ENCODE data around the gene CLUH.

The CLUH gene

GRCh38 chr17:2711608-2712299 lies at the start of gene CLUH:
Gene CLUH (minus strand): TSS chr17:2711764. CDS start chr17:2711661, 103 bp downstream.
- Histone ChIP-seq H3K4me1 (ENCODE audit: control insufficient read depth, insufficient read depth, low read length) (peaks cover 9% of the 10 kb centered on the region), H3K27ac (ENCODE audit: extremely low read depth, low read depth, low read length) (peak within 1 kb of the TSS; percentile 63; the same call in 1 of the 2 replicates), H3K4me3 (ENCODE audit: low read depth, low read length) (peak within 1 kb of the TSS; percentile 73), H3K9me3 (ENCODE audit: control insufficient read depth, insufficient read depth, low read depth, low read length) (no peaks in the 10 kb centered on the region), H3K36me3 (ENCODE audit: control insufficient read depth in 2 of 2, insufficient read depth in 1 of 2, low read length in 2 of 2) (no peaks in the 10 kb centered on the region)
- CTCF ChIA-PET = no interaction called here
- POLR2A ChIA-PET = no interaction called here
- no peak for TF ChIP-seq ZNF580 (tag by site-specific recombination; IDR thresholded peaks at IDR 0.05)
- no peak for TF ChIP-seq ZNF121 (tag by site-specific recombination; IDR thresholded peaks at IDR 0.05)
- TF ChIP-seq ZNF76 (tag by site-specific recombination; IDR thresholded peaks at IDR 0.05; ENCODE audit: borderline replicate concordance, low read depth) = peak; percentile 88
- TF ChIP-seq ZBTB17 (tag by site-specific recombination; IDR thresholded peaks at IDR 0.05) = peak; percentile 29; the same call in 1 of the 2 replicates
- peak; percentile 91 for TF ChIP-seq KLF9 (tag by site-specific recombination; IDR thresholded peaks at IDR 0.05; ENCODE audit: low read depth)
- TF ChIP-seq HIC1 (tag by site-specific recombination; IDR thresholded peaks at IDR 0.05) = peak; percentile 88
- peak; percentile 63 for TF ChIP-seq PRDM10 (tag by site-specific recombination; IDR thresholded peaks at IDR 0.05)
- TF ChIP-seq ZNF24 (tag by site-specific recombination; IDR thresholded peaks at IDR 0.05) = peak; percentile 40; the same call in 1 of the 2 replicates
- no peak for TF ChIP-seq ZNF398 (tag by site-specific recombination; IDR thresholded peaks at IDR 0.05)
- TF ChIP-seq PATZ1 (tag by site-specific recombination; IDR thresholded peaks at IDR 0.05) = peak; percentile 59
- TF ChIP-seq ZFHX2 (tag by site-specific recombination; conservative IDR thresholded peaks at IDR 0.05) = peak; percentile 97
- peak; percentile 93 for TF ChIP-seq SP3 (tag by site-specific recombination; IDR thresholded peaks at IDR 0.05)
- peak; percentile 64; the same call in 1 of the 2 replicates for TF ChIP-seq KLF7 (tag by site-specific recombination; IDR thresholded peaks at IDR 0.05; ENCODE audit: borderline replicate concordance)
- peak; percentile 82 for TF ChIP-seq ZSCAN30 (tag by site-specific recombination; IDR thresholded peaks at IDR 0.05)
- no peak for TF ChIP-seq ZNF169 (tag by site-specific recombination; IDR thresholded peaks at IDR 0.05)
- peak; percentile 93; the same call in 1 of the 2 replicates for TF ChIP-seq KLF10 (tag by site-specific recombination; IDR thresholded peaks at IDR 0.05)
- TF ChIP-seq KLF8 (tag by site-specific recombination; IDR thresholded peaks at IDR 0.05) = peak; percentile 94
- TF ChIP-seq ZNF776 (tag by site-specific recombination; IDR thresholded peaks at IDR 0.05; ENCODE audit: borderline replicate concordance) = no peak
- TF ChIP-seq ZBTB7A (tag by site-specific recombination; IDR thresholded peaks at IDR 0.05; ENCODE audit: low read depth) = no peak
- no peak for TF ChIP-seq ZNF26 (tag by site-specific recombination; IDR thresholded peaks at IDR 0.05)
- TF ChIP-seq GLIS2 (tag by site-specific recombination; IDR thresholded peaks at IDR 0.05) = peak; percentile 26; the same call in 1 of the 2 replicates
- TF ChIP-seq ZNF391 (tag by site-specific recombination; IDR thresholded peaks at IDR 0.05; ENCODE audit: borderline replicate concordance, low read depth) = 0 out of 2 replicates have a peak, but pooled peaks have one; percentile 29
- TF ChIP-seq KLF17 (tag by site-specific recombination; IDR thresholded peaks at IDR 0.05) = peak; percentile 84
- TF ChIP-seq ZIC2 (tag by site-specific recombination; IDR thresholded peaks at IDR 0.05) = peak; percentile 70
